Nephron progenitor cell (in vitro differentiated cells): ENCODE results near the gene PHF19.
A peak's percentile ranks its signal among the peaks of the same experiment; 100 is the strongest.

Source experiments
- DNase-seq: peaks from one replicate; pipeline ENCODE4 v3.0.0; 2021
- H3K27ac Mint-ChIP-seq: 2 replicates; pipeline ENCODE4 v1.8.0; 2021; ENCODE audit warnings: mild to moderate bottlenecking, moderate library complexity, mixed read lengths
- H3K27me3 Mint-ChIP-seq: 2 replicates; pipeline ENCODE4 v1.8.0; 2021; ENCODE audit warnings: mild to moderate bottlenecking, low read depth, mixed read lengths; ENCODE audit not compliant: poor library complexity
- H3K36me3 Mint-ChIP-seq: 2 replicates; pipeline ENCODE4 v1.8.0; 2021; ENCODE audit warnings: low read depth, mixed read lengths
- H3K4me1 Mint-ChIP-seq: 2 replicates; pipeline ENCODE4 v1.8.0; 2021; ENCODE audit warnings: mixed read lengths
- H3K4me3 Mint-ChIP-seq: 2 replicates; pipeline ENCODE4 v1.8.0; 2021; ENCODE audit warnings: mild to moderate bottlenecking, moderate library complexity, mixed read lengths
- H3K9me3 Mint-ChIP-seq: 2 replicates; pipeline ENCODE4 v1.8.0; 2021; ENCODE audit warnings: mild to moderate bottlenecking, moderate library complexity, mixed read lengths
- CTCF ChIP-seq: fragments of 200-600 bp; sonication (generic); IDR thresholded peaks from 2 replicates; pipeline ENCODE4 v1.5.0; 2021; ENCODE audit warnings: antibody characterized with exemption

Gene PHF19

GRCh38 chr9:120861935-120862334 lies 15.1 kb downstream of the PHF19 start:
- H3K4me1 Mint-ChIP-seq = peaks cover 53% of the 10 kb centered on the region
- H3K36me3 Mint-ChIP-seq = peaks cover 39% of the 10 kb centered on the region
- DNase-seq = no peak
- H3K9me3 Mint-ChIP-seq = no peaks in the 10 kb centered on the region
- no peak overlapping the region for H3K4me3 Mint-ChIP-seq
- no peak overlapping the region for H3K27ac Mint-ChIP-seq
- H3K27me3 Mint-ChIP-seq = peaks cover 7% of the 10 kb centered on the region
- no peak for TF ChIP-seq CTCF

GRCh38 chr9:120860083-120860482 lies 16.9 kb downstream of the PHF19 start:
- Mint-ChIP-seq H3K4me1 (peaks cover 35% of the 10 kb centered on the region), H3K27ac (no peak overlapping the region), H3K27me3 (peaks cover 5% of the 10 kb centered on the region), H3K4me3 (no peak overlapping the region), H3K36me3 (peaks cover 39% of the 10 kb centered on the region), H3K9me3 (no peaks in the 10 kb centered on the region)
- no peak for DNase-seq
- no peak for TF ChIP-seq CTCF

GRCh38 chr9:120859361-120859760 lies 17.6 kb downstream of the PHF19 start:
- H3K27me3 Mint-ChIP-seq = peaks cover 5% of the 10 kb centered on the region
- no peaks in the 10 kb centered on the region for H3K9me3 Mint-ChIP-seq
- peak overlapping the region; percentile 72 for H3K27ac Mint-ChIP-seq
- peaks cover 29% of the 10 kb centered on the region for H3K4me1 Mint-ChIP-seq
- no peak for DNase-seq
- no peak overlapping the region for H3K4me3 Mint-ChIP-seq
- peaks cover 39% of the 10 kb centered on the region for H3K36me3 Mint-ChIP-seq
- no peak for TF ChIP-seq CTCF

GRCh38 chr9:120857902-120858301 lies 19.1 kb downstream of the PHF19 start:
- Mint-ChIP-seq H3K27ac (no peak overlapping the region), H3K4me3 (no peak overlapping the region), H3K9me3 (no peaks in the 10 kb centered on the region), H3K27me3 (peaks cover 5% of the 10 kb centered on the region), H3K4me1 (peaks cover 19% of the 10 kb centered on the region), H3K36me3 (peaks cover 26% of the 10 kb centered on the region)
- DNase-seq = no peak
- no peak for TF ChIP-seq CTCF

GRCh38 chr9:120857481-120857880 lies 19.5 kb downstream of the PHF19 start:
- no peak for DNase-seq
- Mint-ChIP-seq H3K36me3 (peaks cover 22% of the 10 kb centered on the region), H3K4me1 (peaks cover 18% of the 10 kb centered on the region), H3K9me3 (no peaks in the 10 kb centered on the region), H3K4me3 (no peak overlapping the region), H3K27me3 (peaks cover 5% of the 10 kb centered on the region), H3K27ac (no peak overlapping the region)
- TF ChIP-seq CTCF = no peak

- Mint-ChIP-seq H3K27ac (peak overlapping the region; percentile 22), H3K9me3 (no peaks in the 10 kb centered on the region), H3K4me1 (peaks cover 18% of the 10 kb centered on the region), H3K4me3 (no peak overlapping the region), H3K36me3 (peaks cover 21% of the 10 kb centered on the region), H3K27me3 (peaks cover 5% of the 10 kb centered on the region)
- DNase-seq = no peak
- no peak for TF ChIP-seq CTCF
Measured at GRCh38 chr9:120856700-120857099, 20.3 kb downstream of the PHF19 start.
